Upper lobe of right lung (tissue), 1 donor: Measurements from ENCODE around the gene LARP1. TPM values are rescaled to one million over a fixed set of nuclear protein-coding genes. Genes with fewer than 3 reads are reported as not detected.

ENCODE experiments used
- ATAC-seq: fragments of 200-7000 bp; cut with Tn5 transposase; one replicate; pipeline ENCODE4 v1.9.1; 2020; ENCODE audit warnings: mild to moderate bottlenecking, moderate library complexity
- DNase-seq: peaks from one replicate; pipeline ENCODE4 v3.0.0-alpha.2; 2020
- H3K27ac ChIP-seq: fragments of 200-600 bp; one replicate; pipeline ENCODE4 v1.8.0; 2022
- H3K27me3 ChIP-seq: fragments of 200-600 bp; one replicate; pipeline ENCODE4 v1.8.0; 2022; ENCODE audit warnings: mild to moderate bottlenecking
- H3K36me3 ChIP-seq: fragments of 200-600 bp; one replicate; pipeline ENCODE4 v1.8.0; 2022
- H3K4me1 ChIP-seq: fragments of 200-600 bp; one replicate; pipeline ENCODE4 v1.8.0; 2022
- H3K4me3 ChIP-seq: fragments of 200-600 bp; one replicate; pipeline ENCODE4 v1.8.0; 2022; ENCODE audit warnings: mild to moderate bottlenecking
- H3K9me3 ChIP-seq: fragments of 200-600 bp; one replicate; pipeline ENCODE4 v1.8.0; 2022
- intact Hi-C: fragments of 100-400 bp; cut with DNase I; formaldehyde crosslinking; loops from one replicate; pipeline ENCODE4 v1.11.0; 2022
- long read RNA-seq: library from polyadenylated mRNA; unstranded; transcript quantifications from one replicate; pipeline ENCODE4 v2.0.0, GENCODE V29; 2021
- total RNA-seq: library from RNA; stranded (reverse); fragmentation: NEBNext Ultra II Directional; extraction: Animal tissue kit (Norgen Biotek cat#: 25700); gene quantifications from one replicate; pipeline ENCODE4 v1.2.1, GENCODE V29; 2021
- TF ChIP-seq, protein P1 (sequence below): fragments of 200-600 bp; IDR thresholded peaks from one replicate; pipeline ENCODE4 v1.8.0; 2022; ENCODE audit warnings: antibody characterized with exemption
- donor health status: DM: no; HTN: yes; CAD: no; lungs with severe emphysema.

Gene LARP1
- 151 TPM for total RNA-seq
- long read RNA-seq, partial matches to known transcripts, result 27 of 158 reads
- long read RNA-seq, other reads (novel, unspliced or antisense), result 130 of 158 reads

DNA sequence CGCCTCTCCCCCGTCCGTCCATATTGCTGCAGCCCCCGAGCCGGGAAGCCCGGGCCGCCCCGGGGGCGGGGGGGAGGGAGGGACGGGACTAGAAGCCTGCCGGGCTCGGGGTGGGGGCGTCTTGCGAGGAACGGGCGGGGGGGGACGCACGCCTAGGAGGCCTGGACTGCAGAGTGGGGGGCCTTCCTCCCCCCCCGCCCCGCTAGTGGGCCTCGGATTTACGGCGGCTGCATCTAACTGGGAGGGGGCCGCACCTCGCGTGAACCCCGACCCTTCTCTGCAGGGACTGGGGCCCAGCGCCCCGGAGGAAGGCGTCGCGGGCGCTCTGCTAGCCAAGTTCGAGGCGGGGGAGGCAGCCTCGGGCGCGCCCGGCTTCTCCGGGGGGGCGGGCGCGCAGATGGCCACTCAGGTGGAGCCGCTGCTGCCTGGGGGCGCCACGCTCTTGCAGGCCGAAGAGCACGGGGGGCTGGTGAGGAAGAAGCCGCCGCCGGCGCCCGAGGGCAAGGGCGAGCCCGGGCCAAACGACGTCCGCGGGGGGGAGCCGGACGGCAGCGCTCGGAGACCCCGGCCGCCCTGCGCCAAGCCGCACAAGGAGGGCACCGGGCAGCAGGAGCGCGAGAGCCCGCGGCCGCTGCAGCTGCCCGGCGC lies at the start of gene LARP1:
LARP1 (plus strand) TSS at position 17 of the 648 bp plus-strand sequence; CDS start at position 398, 381 bp downstream.
- DNase-seq (peak; percentile 85), ATAC-seq (peak; percentile 9)
- Histone ChIP-seq H3K27me3 (no peaks in the 10 kb centered on the region), H3K9me3 (no peaks in the 10 kb centered on the region), H3K36me3 (no peaks in the 10 kb centered on the region), H3K4me3 (peak within 1 kb of the TSS; percentile 97), H3K27ac (peak within 1 kb of the TSS; percentile 95), H3K4me1 (peaks cover 37% of the 10 kb centered on the region)
- TF ChIP-seq, protein P1, sequence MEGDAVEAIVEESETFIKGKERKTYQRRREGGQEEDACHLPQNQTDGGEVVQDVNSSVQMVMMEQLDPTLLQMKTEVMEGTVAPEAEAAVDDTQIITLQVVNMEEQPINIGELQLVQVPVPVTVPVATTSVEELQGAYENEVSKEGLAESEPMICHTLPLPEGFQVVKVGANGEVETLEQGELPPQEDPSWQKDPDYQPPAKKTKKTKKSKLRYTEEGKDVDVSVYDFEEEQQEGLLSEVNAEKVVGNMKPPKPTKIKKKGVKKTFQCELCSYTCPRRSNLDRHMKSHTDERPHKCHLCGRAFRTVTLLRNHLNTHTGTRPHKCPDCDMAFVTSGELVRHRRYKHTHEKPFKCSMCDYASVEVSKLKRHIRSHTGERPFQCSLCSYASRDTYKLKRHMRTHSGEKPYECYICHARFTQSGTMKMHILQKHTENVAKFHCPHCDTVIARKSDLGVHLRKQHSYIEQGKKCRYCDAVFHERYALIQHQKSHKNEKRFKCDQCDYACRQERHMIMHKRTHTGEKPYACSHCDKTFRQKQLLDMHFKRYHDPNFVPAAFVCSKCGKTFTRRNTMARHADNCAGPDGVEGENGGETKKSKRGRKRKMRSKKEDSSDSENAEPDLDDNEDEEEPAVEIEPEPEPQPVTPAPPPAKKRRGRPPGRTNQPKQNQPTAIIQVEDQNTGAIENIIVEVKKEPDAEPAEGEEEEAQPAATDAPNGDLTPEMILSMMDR, result no peak
- intact Hi-C loops, result no loop called here

DNA sequence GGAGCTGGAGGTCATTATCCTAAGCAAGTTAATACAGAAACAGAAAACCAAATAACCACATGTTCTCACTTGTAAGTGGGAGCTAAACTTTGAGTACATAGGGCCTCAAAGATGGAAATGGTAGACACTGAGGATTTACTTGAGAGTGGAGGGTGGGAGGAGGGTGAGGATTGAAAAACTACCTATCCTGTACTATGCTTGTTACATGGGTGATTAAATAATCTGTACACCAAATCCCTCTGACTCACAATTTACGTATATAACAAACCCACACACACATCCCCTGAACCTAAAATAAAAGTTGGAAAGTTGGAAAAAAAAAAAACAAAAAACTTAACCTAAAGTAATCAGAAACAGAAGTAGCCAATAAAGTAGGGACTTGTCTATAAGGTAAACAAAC lies 48.8 kb upstream of the LARP1 start:
- Histone ChIP-seq H3K4me3 (no peak overlapping the region), H3K9me3 (no peaks in the 10 kb centered on the region), H3K4me1 (no peaks in the 10 kb centered on the region), H3K36me3 (no peaks in the 10 kb centered on the region), H3K27ac (no peak overlapping the region), H3K27me3 (no peaks in the 10 kb centered on the region)
- TF ChIP-seq, protein P1, result no peak
- DNase-seq, result no peak
- no peak for ATAC-seq
- intact Hi-C loops, result no loop called here

DNA sequence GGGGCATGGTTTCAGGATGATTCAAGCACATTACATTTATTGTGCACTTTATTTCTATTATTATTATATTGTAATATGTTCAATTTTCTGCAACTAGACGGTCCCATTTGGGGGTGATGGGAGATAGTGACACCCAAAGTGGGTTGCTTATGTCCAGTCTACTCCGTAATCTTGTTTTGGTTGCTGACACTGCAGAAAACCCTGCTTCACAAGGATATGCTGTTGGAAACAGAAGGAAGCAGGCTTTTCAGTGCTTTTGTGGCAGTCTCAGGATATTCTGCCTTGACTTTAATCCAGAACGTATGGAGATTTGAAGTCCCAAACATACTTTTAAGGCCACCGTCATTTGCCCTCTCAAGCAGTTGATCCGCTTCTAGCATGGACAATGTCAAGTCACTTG lies 47.5 kb upstream of the LARP1 start:
- Histone ChIP-seq H3K36me3 (no peaks in the 10 kb centered on the region), H3K27me3 (no peaks in the 10 kb centered on the region)
- intact Hi-C loops, result no loop called here

DNA sequence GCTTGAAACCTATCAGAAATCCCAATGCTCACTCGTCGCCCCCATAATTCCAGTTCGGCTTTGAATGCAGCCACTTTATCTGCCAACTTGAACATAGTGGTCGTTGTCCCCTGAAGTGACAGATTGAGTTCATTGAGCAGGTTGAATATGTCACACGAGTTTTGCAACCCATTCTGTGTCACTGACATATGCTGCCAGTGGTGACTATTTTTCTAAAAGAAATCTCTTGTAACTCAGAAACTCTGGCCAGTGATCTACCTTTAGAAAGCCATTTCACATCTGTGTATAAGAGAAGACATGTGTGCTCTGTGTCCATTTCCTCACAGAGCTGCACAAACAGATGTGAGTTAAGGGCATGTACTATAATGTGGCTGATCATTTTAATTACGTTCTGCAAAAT lies 47.0 kb upstream of the LARP1 start:
- intact Hi-C loops, result no loop called here
- Histone ChIP-seq H3K36me3 (no peaks in the 10 kb centered on the region), H3K4me3 (no peak overlapping the region), H3K27me3 (no peaks in the 10 kb centered on the region), H3K9me3 (no peaks in the 10 kb centered on the region), H3K27ac (no peak overlapping the region), H3K4me1 (no peaks in the 10 kb centered on the region)
- no peak for ATAC-seq
- TF ChIP-seq, protein P1, result no peak
- no peak for DNase-seq

More for the DNA sequence above, 47.5 kb upstream of the LARP1 start:
- DNase-seq (no peak), ATAC-seq (no peak)
- Histone ChIP-seq H3K4me1 (no peaks in the 10 kb centered on the region), H3K4me3 (no peak overlapping the region), H3K27ac (no peak overlapping the region), H3K9me3 (no peaks in the 10 kb centered on the region)
- TF ChIP-seq, protein P1, result no peak

DNA sequence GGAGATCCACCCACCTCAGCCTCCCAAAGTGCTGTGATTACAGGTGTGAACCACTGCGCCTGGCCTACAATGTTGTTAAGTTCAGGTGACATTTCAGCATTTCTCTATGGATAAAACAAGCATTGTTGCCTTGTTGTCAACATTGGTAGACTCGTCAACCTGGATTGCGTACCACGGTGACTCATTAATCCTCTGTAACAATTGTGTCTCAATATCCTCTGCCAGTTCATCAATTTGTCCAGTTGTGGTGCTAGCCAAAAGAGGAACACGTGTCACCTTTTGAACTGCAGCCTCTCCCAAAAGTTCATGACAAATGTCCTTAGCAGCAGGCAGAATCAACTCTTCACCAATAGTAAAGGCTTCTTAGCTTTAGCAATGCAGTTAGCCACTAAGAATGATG lies 46.3 kb upstream of the LARP1 start:
- no peak overlapping the region for H3K27ac ChIP-seq

More for the DNA sequence above, 46.3 kb upstream of the LARP1 start:
- Histone ChIP-seq H3K27me3 (no peaks in the 10 kb centered on the region), H3K9me3 (no peaks in the 10 kb centered on the region), H3K4me3 (no peak overlapping the region), H3K36me3 (no peaks in the 10 kb centered on the region), H3K4me1 (peaks cover 1% of the 10 kb centered on the region)
- TF ChIP-seq, protein P1, result no peak
- intact Hi-C loops, result no loop called here
- DNase-seq (no peak), ATAC-seq (peak; percentile 29)
